IMR-90 (cell line): ENCODE measurements around the gene KIF25. TPM values are rescaled to one million over a fixed set of nuclear protein-coding genes. Genes with fewer than 3 reads are reported as not detected.
A peak's percentile ranks its signal among the peaks of the same experiment; 100 is the strongest.

ENCODE experiments used
- ATAC-seq: fragments of 200-7000 bp; cut with Tn5 transposase; 2 replicates; pipeline ENCODE4 v1.9.1; 2020; ENCODE audit warnings: low read depth, mild to moderate bottlenecking, moderate library complexity
- BruUV-seq: library from RNA; stranded (reverse); fragments of 400-500 nt; replicated peaks from 2 replicates; lab custom pipeline; 2021; lab: Mats Ljungman, UMichigan
- CTCF ChIA-PET: fragments of 300-600 bp; formaldehyde crosslinking; extraction: SDS; loops from one replicate; lab custom pipeline; 2021; ENCODE audit warnings: antibody characterized with exemption; lab: Yijun Ruan, JAX
- POLR2A ChIA-PET: fragments of 300-600 bp; sonication (Branson Sonifier 250); formaldehyde crosslinking; loops from one replicate; lab custom pipeline; 2022; ENCODE audit warnings: antibody characterized with exemption; ENCODE audit not compliant: unreplicated experiment; lab: Charles Lee
- DNase-seq: peaks from one replicate; pipeline ENCODE4 v3.0.0; 2013
- H2AFZ ChIP-seq: replicated peaks from 2 replicates; pipeline ENCODE3; 2013; ENCODE audit warnings: low read length, mild to moderate bottlenecking; ENCODE audit not compliant: poor library complexity
- H2AK5ac ChIP-seq: 2 replicates; pipeline ENCODE4 v1.6.1; 2013; ENCODE audit warnings: low read depth, low read length, inconsistent platforms
- H2AK9ac ChIP-seq: replicated peaks from 2 replicates; pipeline ENCODE3; 2013; ENCODE audit warnings: mild to moderate bottlenecking, low read depth, low read length, moderate library complexity; ENCODE audit not compliant: poor library complexity
- H2BK120ac ChIP-seq: 2 replicates; pipeline ENCODE4 v1.6.1; 2013; ENCODE audit warnings: low read depth, low read length, inconsistent platforms
- H2BK15ac ChIP-seq: 3 replicates; pipeline ENCODE4 v1.6.1; 2013; ENCODE audit warnings: low read depth, low read length, inconsistent platforms
- H2BK20ac ChIP-seq: 2 replicates; pipeline ENCODE4 v1.6.1; 2013; ENCODE audit warnings: low read depth, mild to moderate bottlenecking, inconsistent platforms, low read length, moderate library complexity
- H2BK5ac ChIP-seq: 2 replicates; pipeline ENCODE4 v1.6.1; 2013; ENCODE audit warnings: mild to moderate bottlenecking, low read depth, low read length, inconsistent platforms; ENCODE audit not compliant: poor library complexity, severe bottlenecking
- H3K14ac ChIP-seq: replicated peaks from 2 replicates; pipeline ENCODE4 v1.6.1; 2013; ENCODE audit warnings: low read depth, low read length, inconsistent platforms
- H3K18ac ChIP-seq: 2 replicates; pipeline ENCODE4 v1.6.1; 2013; ENCODE audit warnings: low read depth, low read length, control low read depth
- H3K23ac ChIP-seq: 2 replicates; pipeline ENCODE4 v1.6.1; 2013; ENCODE audit warnings: low read depth, low read length, inconsistent platforms
- H3K27ac ChIP-seq: 2 replicates; pipeline ENCODE4 v1.5.1; 2013; ENCODE audit warnings: mild to moderate bottlenecking, control low read depth, low read length; ENCODE audit not compliant: insufficient read depth
- H3K27me3 ChIP-seq: 2 replicates; pipeline ENCODE4 v1.6.1; 2013; ENCODE audit warnings: low read length; ENCODE audit not compliant: control insufficient read depth, insufficient read depth
- H3K36me3 ChIP-seq: 2 replicates; pipeline ENCODE4 v1.6.1; 2013; ENCODE audit warnings: low read length, mixed read lengths; ENCODE audit not compliant: control insufficient read depth, insufficient read depth
- H3K4ac ChIP-seq: 2 replicates; pipeline ENCODE4 v1.6.1; 2013; ENCODE audit warnings: low read depth, low read length, inconsistent platforms
- H3K4me1 ChIP-seq: 2 replicates; pipeline ENCODE4 v1.6.1; 2013; ENCODE audit warnings: low read length, mixed read lengths; ENCODE audit not compliant: control insufficient read depth, insufficient read depth
- H3K4me2 ChIP-seq: 2 replicates; pipeline ENCODE4 v1.6.1; 2013; ENCODE audit warnings: low read depth, mild to moderate bottlenecking, control low read depth, low read length, moderate library complexity
- H3K4me3 ChIP-seq: 2 replicates; pipeline ENCODE4 v1.5.1; 2013; ENCODE audit warnings: low read depth, mild to moderate bottlenecking, control low read depth, low read length, moderate library complexity; ENCODE audit not compliant: insufficient read depth
- H3K56ac ChIP-seq: 2 replicates; pipeline ENCODE4 v1.6.1; 2013; ENCODE audit warnings: low read length, inconsistent platforms; ENCODE audit not compliant: insufficient read depth; ENCODE audit errors: extremely low read depth
- H3K79me1 ChIP-seq, 2 experiments: 2 replicates each; pipeline ENCODE4 v1.6.1; 2013; ENCODE audit warnings: low read length in 2 of 2, inconsistent platforms in 1 of 2, low read depth in 1 of 2
- H3K9ac ChIP-seq: 2 replicates; pipeline ENCODE4 v1.6.1; 2013; ENCODE audit warnings: low read depth, low read length, control low read depth
- H3K9me1 ChIP-seq: 2 replicates; pipeline ENCODE4 v1.6.1; 2013; ENCODE audit warnings: low read length, inconsistent platforms; ENCODE audit not compliant: insufficient read depth
- H3K9me3 ChIP-seq: 2 replicates; pipeline ENCODE4 v1.6.1; 2013; ENCODE audit warnings: low read length; ENCODE audit not compliant: control insufficient read depth, insufficient read depth
- H4K20me1 ChIP-seq: 2 replicates; pipeline ENCODE4 v1.6.1; 2013; ENCODE audit warnings: low read length, inconsistent platforms; ENCODE audit not compliant: insufficient read depth
- H4K5ac ChIP-seq: 2 replicates; pipeline ENCODE4 v1.6.1; 2013; ENCODE audit warnings: mild to moderate bottlenecking, low read depth, low read length, control low read depth
- H4K8ac ChIP-seq, 2 experiments: 2 replicates each; pipeline ENCODE4 v1.6.1; 2013; ENCODE audit warnings: low read depth in 2 of 2, low read length in 2 of 2, control low read depth in 1 of 2, inconsistent platforms in 1 of 2
- H4K91ac ChIP-seq: 2 replicates; pipeline ENCODE4 v1.6.1; 2013; ENCODE audit warnings: low read depth, low read length, inconsistent platforms; ENCODE audit not compliant: insufficient read depth
- BHLHE40 ChIP-seq: fragments of 150-350 bp; IDR thresholded peaks from 2 replicates; pipeline ENCODE4 v1.6.1; 2016; ENCODE audit warnings: mild to moderate bottlenecking, low read depth, low read length
- CEBPB ChIP-seq: IDR thresholded peaks from 2 replicates; pipeline ENCODE4 v1.6.1; 2012; ENCODE audit warnings: low read depth, low read length, improper control_type of control experiment
- CTCF ChIP-seq: conservative IDR thresholded peaks from 2 replicates; pipeline ENCODE4 v1.5.1; 2012; ENCODE audit warnings: mild to moderate bottlenecking, low read depth, low read length, improper control_type of control experiment
- ELK1 ChIP-seq: fragments of 150-350 bp; IDR thresholded peaks from 2 replicates; pipeline ENCODE4 v1.6.1; 2016; ENCODE audit warnings: low read depth, mild to moderate bottlenecking, low read length, moderate library complexity, borderline replicate concordance
- FOS ChIP-seq: fragments of 150-350 bp; IDR thresholded peaks from 2 replicates; pipeline ENCODE4 v1.6.1; 2016; ENCODE audit warnings: low read depth, low read length
- MAFK ChIP-seq: IDR thresholded peaks from 2 replicates; pipeline ENCODE4 v1.6.1; 2012; ENCODE audit warnings: low read depth, low read length, improper control_type of control experiment
- MAZ ChIP-seq: IDR thresholded peaks from 2 replicates; pipeline ENCODE4 v1.6.1; 2012; ENCODE audit warnings: low read depth, mild to moderate bottlenecking, low read length, improper control_type of control experiment, moderate library complexity, borderline replicate concordance
- MXI1 ChIP-seq: IDR thresholded peaks from 2 replicates; pipeline ENCODE4 v1.6.1; 2012; ENCODE audit warnings: low read depth, mild to moderate bottlenecking, low read length, moderate library complexity, borderline replicate concordance
- NFE2L2 ChIP-seq: fragments of 150-350 bp; IDR thresholded peaks from 2 replicates; pipeline ENCODE4 v1.6.1; 2016; ENCODE audit warnings: low read depth, mild to moderate bottlenecking, low read length
- POLR2A ChIP-seq: IDR thresholded peaks from 2 replicates; pipeline ENCODE4 v1.6.1; 2012; ENCODE audit warnings: mild to moderate bottlenecking, low read depth, low read length
- RAD21 ChIP-seq: IDR thresholded peaks from 2 replicates; pipeline ENCODE4 v1.6.1; 2012; ENCODE audit warnings: low read length, improper control_type of control experiment
- RCOR1 ChIP-seq: IDR thresholded peaks from 2 replicates; pipeline ENCODE4 v1.6.1; 2012; ENCODE audit warnings: mild to moderate bottlenecking, low read length, improper control_type of control experiment; ENCODE audit not compliant: insufficient replicate concordance
- RFX5 ChIP-seq: IDR thresholded peaks from 2 replicates; pipeline ENCODE4 v1.8.0; 2012; ENCODE audit warnings: low read depth, mild to moderate bottlenecking, low read length, moderate library complexity
- SMC3 ChIP-seq: fragments of 150-350 bp; IDR thresholded peaks from 2 replicates; pipeline ENCODE4 v1.6.1; 2016; ENCODE audit warnings: low read depth, mild to moderate bottlenecking, antibody characterized with exemption, low read length, moderate library complexity
- USF2 ChIP-seq: fragments of 150-350 bp; IDR thresholded peaks from 2 replicates; pipeline ENCODE4 v1.6.1; 2017; ENCODE audit warnings: mild to moderate bottlenecking, antibody characterized with exemption, low read length, low read depth
- WGBS, 2 experiments: methylation state at CpG; one replicate each; pipeline versions ENCODE4 v1.1.5 to v1.1.7; 2013; ENCODE audit warnings: missing lambda C conversion rate in 2 of 2; ENCODE audit not compliant: insufficient read length in 1 of 2; ENCODE audit errors: extremely low coverage in 2 of 2; 5-methylcytosine and 5-hydroxymethylcytosine counted together
- dilution Hi-C: fragments of 300-500 bp; cut with HindIII; formaldehyde crosslinking; loops from one replicate; pipeline ENCODE4 v1.14.3; 2018; ENCODE audit warnings: low sequenced_read_pairs; ENCODE audit not compliant: unreplicated experiment
- in situ Hi-C: fragments of 300-500 bp; cut with MboI; formaldehyde crosslinking; loops from 3 replicates; pipeline ENCODE4 v1.14.3; 2019; ENCODE audit warnings: low sequenced_read_pairs, inconsistent platforms, mixed read lengths
- intact Hi-C: fragments of 100-400 bp; cut with micrococcal nuclease; formaldehyde crosslinking; loops from 2 replicates; pipeline ENCODE4 v1.10.0; 2022
- polyA plus RNA-seq, 3 experiments: library from polyadenylated mRNA; depleted of rRNA; stranded (reverse); fragments of >200 nt; gene quantifications; 2 replicates each; pipeline ENCODE4 v1.2.3, GENCODE V29; 2012; ENCODE audit warnings: low replicate concordance in 1 of 3
- total RNA-seq: library from RNA; depleted of rRNA; stranded (reverse); fragments of >200 nt; gene quantifications from 2 replicates; pipeline ENCODE4 v1.2.3, GENCODE V29; 2012

KIF25 gene
- total and polyA plus RNA-seq, 2 of the 4 experiments (the other 2 are of a cell fraction) = not detected

GRCh38 chr6:168050881-168051586 lies 53.6 kb downstream of the KIF25 start:
- Histone ChIP-seq H3K18ac (no peak overlapping the region), H4K8ac (no peak overlapping the region), H2AK5ac (no peak overlapping the region), H3K4ac (no peak overlapping the region), H3K79me1 (no peaks in the 10 kb centered on the region), H3K56ac (no peak overlapping the region), H4K91ac (no peak overlapping the region), H3K23ac (no peak overlapping the region), H3K36me3 (no peaks in the 10 kb centered on the region), H2AFZ (peak overlapping the region; percentile 29), H2BK120ac (no peak overlapping the region), H3K27ac (no peak overlapping the region), H2AK9ac (no peak overlapping the region), H3K9me1 (no peaks in the 10 kb centered on the region), H3K9me3 (no peaks in the 10 kb centered on the region), H3K4me2 (no peak overlapping the region), H2BK20ac (no peak overlapping the region), H3K4me1 (peaks cover 6% of the 10 kb centered on the region; the same call in 1 of the 2 replicates), H4K5ac (no peak overlapping the region), H2BK15ac (no peak overlapping the region), H3K9ac (no peak overlapping the region), H3K14ac (no peak overlapping the region), H2BK5ac (no peak overlapping the region), H4K20me1 (no peaks in the 10 kb centered on the region), H3K4me3 (no peak overlapping the region), H3K27me3 (no peaks in the 10 kb centered on the region; the same call in 1 of the 2 replicates)
- 74% methylated on average over 13 of the region's 23 CpGs; no CpG with 5 or more reads in 1 of the 2 experiments for WGBS, 2 experiments
- dilution Hi-C loops = no loop called here
- in situ Hi-C loops = no loop called here
- DNase-seq (no peak), ATAC-seq (no peak)
- ChIA-PET CTCF (no interaction called here), POLR2A (no interaction called here)
- intact Hi-C loops = loop anchor here (5.0 kb wide), 1 partner anchor 144 kb away; no protein-coding TSS in a partner anchor
- BruUV-seq = no TSS peak
- TF ChIP-seq CTCF (0 out of 2 replicates have a peak, but pooled peaks have one; percentile 22), NFE2L2 (no peak), MXI1 (no peak), SMC3 (no peak), POLR2A (no peak), RFX5 (no peak), MAZ (no peak), FOS (no peak), MAFK (no peak), USF2 (no peak), ELK1 (no peak), CEBPB (no peak), RCOR1 (no peak), RAD21 (peak; percentile 37), BHLHE40 (no peak)
